ENCODE measurements around the gene C17orf107.

DNA sequence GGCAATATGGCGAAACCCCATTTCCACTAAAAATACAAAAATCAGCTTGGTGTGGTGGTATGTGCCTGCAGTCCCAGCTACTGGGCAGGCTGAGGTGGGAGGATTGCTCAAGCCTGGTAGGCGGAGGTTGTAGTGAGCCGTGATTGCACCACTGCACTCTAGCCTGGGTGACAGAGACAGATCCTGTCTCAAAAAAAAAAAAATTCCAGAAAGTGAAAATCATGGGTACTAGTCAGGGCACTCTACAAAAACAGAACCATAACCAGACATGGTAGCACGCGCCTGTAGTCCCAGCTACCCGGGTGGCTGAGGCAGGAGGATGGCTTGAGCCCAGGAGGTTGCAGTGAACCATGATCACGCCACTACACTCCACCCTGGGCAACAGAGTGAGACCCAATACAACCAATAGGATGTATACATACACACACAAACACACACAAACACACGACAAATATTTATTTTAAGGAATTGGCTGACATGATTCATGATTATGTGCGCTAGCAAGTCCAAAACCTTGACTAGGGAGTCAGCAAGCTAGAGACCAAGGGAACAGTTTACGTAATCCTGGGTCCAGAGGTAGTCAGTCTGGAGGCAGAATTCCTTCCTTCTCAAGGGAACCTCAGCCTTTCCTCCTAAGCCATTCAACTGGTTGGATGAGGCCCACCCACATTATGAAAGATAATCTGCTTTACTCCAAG is 21.2 kb downstream of the C17orf107 start:
- no peak for TF ChIP-seq YY1 (IDR thresholded peaks at IDR 0.05; ENCODE audit: insufficient read depth, insufficient read length)
- no peak for TF ChIP-seq SUZ12 (IDR thresholded peaks at IDR 0.05; ENCODE audit: extremely low read depth, insufficient read depth, insufficient read length)
